ENCODE results near the gene MYO1G. TPM values are rescaled to one million over a fixed set of nuclear protein-coding genes. Genes with fewer than 3 reads are reported as not detected.

Gene MYO1G
- polyA plus RNA-seq, 1 of the 3 experiments (the other 2 are of a cell fraction): 0.05 TPM

DNA sequence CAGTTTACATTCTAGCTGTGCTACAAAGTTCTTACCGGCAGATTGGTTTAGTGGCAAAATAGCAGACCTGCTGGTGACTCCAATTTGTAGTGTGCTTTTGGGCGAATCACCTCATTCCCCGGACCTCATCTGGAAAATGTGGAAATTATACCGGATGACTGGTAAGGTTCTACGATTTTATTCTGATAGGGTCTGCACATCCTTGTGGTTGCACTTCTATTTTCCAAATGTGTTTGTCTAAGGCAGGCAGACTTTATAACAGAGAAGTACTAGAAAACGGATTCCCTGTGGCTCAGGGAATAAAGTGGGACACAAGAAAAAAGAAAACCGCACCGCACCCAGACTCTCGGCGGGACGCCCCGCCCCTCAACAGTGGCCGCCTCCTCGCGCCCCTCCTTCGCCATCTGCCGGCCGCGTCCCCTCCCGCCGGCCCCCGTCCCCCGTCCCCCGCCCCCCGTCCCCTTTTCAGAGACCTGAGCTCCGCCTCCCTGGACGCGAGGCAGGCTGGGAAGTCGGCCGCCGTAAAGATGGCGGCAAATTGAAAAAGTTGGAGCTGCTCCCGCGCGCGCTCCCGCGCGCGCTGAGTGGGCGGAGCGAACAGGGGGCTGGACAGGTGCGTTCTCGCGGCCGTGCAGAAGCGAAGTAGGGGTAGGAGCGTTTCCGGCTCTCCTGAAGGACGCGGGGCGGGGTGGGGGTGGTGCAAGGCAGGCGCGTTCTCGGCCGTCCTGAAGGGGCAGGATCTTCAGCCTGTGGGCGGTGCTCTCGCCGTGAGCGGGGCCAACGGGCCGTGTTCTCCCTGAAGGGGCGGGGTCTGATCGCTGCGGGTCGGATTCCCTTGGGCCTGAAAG is 20.7 kb upstream of the MYO1G start:
- Histone ChIP-seq H3K4me2 (peak overlapping the region; percentile 78), H3K27me3 (ENCODE audit: insufficient read depth) (no peaks in the 10 kb centered on the region), H4K20me1 (ENCODE audit: insufficient read depth) (peaks cover 34% of the 10 kb centered on the region), H3K9me2 (no peaks in the 10 kb centered on the region), H3K27ac (ENCODE audit: low read depth in 2 of 2, low read length in 1 of 2) (peak overlapping the region; percentile 80 to 86), H3K9ac (peak overlapping the region; percentile 75), H3K4me3 (ENCODE audit: low read depth in 2 of 2, low read length in 1 of 2) (peak overlapping the region; percentile 48 to 77), H3K9me3 (no peaks in the 10 kb centered on the region), H3F3A (replicated peaks; ENCODE audit: insufficient read depth) (peaks cover 5% of the 10 kb centered on the region), H3K36me3 (replicated peaks in 1 of 2; ENCODE audit: control insufficient read depth in 1 of 2, insufficient read depth in 2 of 2, low read length in 1 of 2) (no peaks in the 10 kb centered on the region), H3K79me2 (ENCODE audit: insufficient read depth) (peaks cover 41% of the 10 kb centered on the region), H3K4me1 (ENCODE audit: control insufficient read depth in 1 of 2, insufficient read depth in 2 of 2, low read depth in 1 of 2, low read length in 1 of 2) (peaks cover 0 to 10% of the 10 kb centered on the region in 2 experiments; a peak in 3 of 4 replicates), H2AFZ (ENCODE audit: low read depth) (peak overlapping the region; percentile 100)
- TF ChIP-seq MXI1 (IDR thresholded peaks at IDR 0.05; ENCODE audit: low read depth, low read length): peak; percentile 89
- TF ChIP-seq EP300 (IDR thresholded peaks at IDR 0.05; ENCODE audit: borderline replicate concordance in 1 of 2, low read depth in 1 of 2, low read length in 1 of 2): 0 out of 4 replicates have a peak, but pooled peaks of 1 of the 2 experiments have one; percentile 11
- peak; percentile 72 for TF ChIP-seq GABPA (IDR thresholded peaks at IDR 0.05; ENCODE audit: low read depth)
- no peak for TF ChIP-seq TEAD4 (IDR thresholded peaks at IDR 0.05; ENCODE audit: borderline replicate concordance, insufficient read depth)
- TF ChIP-seq RAD21 (IDR thresholded peaks at IDR 0.05; ENCODE audit: low read length): no peak
- TF ChIP-seq YY1 (IDR thresholded peaks at IDR 0.05; ENCODE audit: low read depth): peak; percentile 89
- TF ChIP-seq PBX3 (IDR thresholded peaks at IDR 0.05): peak; percentile 62; the same call in 1 of the 2 replicates
- TF ChIP-seq, protein P1, sequence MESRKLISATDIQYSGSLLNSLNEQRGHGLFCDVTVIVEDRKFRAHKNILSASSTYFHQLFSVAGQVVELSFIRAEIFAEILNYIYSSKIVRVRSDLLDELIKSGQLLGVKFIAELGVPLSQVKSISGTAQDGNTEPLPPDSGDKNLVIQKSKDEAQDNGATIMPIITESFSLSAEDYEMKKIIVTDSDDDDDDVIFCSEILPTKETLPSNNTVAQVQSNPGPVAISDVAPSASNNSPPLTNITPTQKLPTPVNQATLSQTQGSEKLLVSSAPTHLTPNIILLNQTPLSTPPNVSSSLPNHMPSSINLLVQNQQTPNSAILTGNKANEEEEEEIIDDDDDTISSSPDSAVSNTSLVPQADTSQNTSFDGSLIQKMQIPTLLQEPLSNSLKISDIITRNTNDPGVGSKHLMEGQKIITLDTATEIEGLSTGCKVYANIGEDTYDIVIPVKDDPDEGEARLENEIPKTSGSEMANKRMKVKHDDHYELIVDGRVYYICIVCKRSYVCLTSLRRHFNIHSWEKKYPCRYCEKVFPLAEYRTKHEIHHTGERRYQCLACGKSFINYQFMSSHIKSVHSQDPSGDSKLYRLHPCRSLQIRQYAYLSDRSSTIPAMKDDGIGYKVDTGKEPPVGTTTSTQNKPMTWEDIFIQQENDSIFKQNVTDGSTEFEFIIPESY (IDR thresholded peaks at IDR 0.05; ENCODE audit: borderline replicate concordance, low read depth): peak; percentile 94
- peak; percentile 52; the same call in 1 of the 2 replicates for TF ChIP-seq NFIC (IDR thresholded peaks at IDR 0.05; ENCODE audit: borderline replicate concordance)
- TF ChIP-seq TAF1 (IDR thresholded peaks at IDR 0.05; ENCODE audit: borderline replicate concordance, low read depth, low read length): peak; percentile 96
- TF ChIP-seq, protein P2, sequence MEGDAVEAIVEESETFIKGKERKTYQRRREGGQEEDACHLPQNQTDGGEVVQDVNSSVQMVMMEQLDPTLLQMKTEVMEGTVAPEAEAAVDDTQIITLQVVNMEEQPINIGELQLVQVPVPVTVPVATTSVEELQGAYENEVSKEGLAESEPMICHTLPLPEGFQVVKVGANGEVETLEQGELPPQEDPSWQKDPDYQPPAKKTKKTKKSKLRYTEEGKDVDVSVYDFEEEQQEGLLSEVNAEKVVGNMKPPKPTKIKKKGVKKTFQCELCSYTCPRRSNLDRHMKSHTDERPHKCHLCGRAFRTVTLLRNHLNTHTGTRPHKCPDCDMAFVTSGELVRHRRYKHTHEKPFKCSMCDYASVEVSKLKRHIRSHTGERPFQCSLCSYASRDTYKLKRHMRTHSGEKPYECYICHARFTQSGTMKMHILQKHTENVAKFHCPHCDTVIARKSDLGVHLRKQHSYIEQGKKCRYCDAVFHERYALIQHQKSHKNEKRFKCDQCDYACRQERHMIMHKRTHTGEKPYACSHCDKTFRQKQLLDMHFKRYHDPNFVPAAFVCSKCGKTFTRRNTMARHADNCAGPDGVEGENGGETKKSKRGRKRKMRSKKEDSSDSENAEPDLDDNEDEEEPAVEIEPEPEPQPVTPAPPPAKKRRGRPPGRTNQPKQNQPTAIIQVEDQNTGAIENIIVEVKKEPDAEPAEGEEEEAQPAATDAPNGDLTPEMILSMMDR (IDR thresholded peaks at IDR 0.05): no peak
- TF ChIP-seq, protein P3, sequence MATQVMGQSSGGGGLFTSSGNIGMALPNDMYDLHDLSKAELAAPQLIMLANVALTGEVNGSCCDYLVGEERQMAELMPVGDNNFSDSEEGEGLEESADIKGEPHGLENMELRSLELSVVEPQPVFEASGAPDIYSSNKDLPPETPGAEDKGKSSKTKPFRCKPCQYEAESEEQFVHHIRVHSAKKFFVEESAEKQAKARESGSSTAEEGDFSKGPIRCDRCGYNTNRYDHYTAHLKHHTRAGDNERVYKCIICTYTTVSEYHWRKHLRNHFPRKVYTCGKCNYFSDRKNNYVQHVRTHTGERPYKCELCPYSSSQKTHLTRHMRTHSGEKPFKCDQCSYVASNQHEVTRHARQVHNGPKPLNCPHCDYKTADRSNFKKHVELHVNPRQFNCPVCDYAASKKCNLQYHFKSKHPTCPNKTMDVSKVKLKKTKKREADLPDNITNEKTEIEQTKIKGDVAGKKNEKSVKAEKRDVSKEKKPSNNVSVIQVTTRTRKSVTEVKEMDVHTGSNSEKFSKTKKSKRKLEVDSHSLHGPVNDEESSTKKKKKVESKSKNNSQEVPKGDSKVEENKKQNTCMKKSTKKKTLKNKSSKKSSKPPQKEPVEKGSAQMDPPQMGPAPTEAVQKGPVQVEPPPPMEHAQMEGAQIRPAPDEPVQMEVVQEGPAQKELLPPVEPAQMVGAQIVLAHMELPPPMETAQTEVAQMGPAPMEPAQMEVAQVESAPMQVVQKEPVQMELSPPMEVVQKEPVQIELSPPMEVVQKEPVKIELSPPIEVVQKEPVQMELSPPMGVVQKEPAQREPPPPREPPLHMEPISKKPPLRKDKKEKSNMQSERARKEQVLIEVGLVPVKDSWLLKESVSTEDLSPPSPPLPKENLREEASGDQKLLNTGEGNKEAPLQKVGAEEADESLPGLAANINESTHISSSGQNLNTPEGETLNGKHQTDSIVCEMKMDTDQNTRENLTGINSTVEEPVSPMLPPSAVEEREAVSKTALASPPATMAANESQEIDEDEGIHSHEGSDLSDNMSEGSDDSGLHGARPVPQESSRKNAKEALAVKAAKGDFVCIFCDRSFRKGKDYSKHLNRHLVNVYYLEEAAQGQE (IDR thresholded peaks at IDR 0.05; ENCODE audit: low read depth, low read length): no peak; the same call in 1 of the 2 replicates
- no peak for TF ChIP-seq RCOR1 (IDR thresholded peaks at IDR 0.05; ENCODE audit: low read length)
- peak; percentile 96 for TF ChIP-seq SIN3A (IDR thresholded peaks at IDR 0.05; ENCODE audit: borderline replicate concordance, low read depth, low read length)
- TF ChIP-seq RFX5 (IDR thresholded peaks at IDR 0.05; ENCODE audit: low read length): 0 out of 2 replicates have a peak, but pooled peaks have one; percentile 38
- TF ChIP-seq RXRA (IDR thresholded peaks at IDR 0.05; ENCODE audit: borderline replicate concordance, low read depth): no peak
- TF ChIP-seq MAX (IDR thresholded peaks at IDR 0.05; ENCODE audit: low read depth): peak; percentile 74
- peak; percentile 88 for TF ChIP-seq POLR2AphosphoS5 (IDR thresholded peaks at IDR 0.05; ENCODE audit: low read depth, low read length)
- no peak for TF ChIP-seq FOXM1 (IDR thresholded peaks at IDR 0.05; ENCODE audit: low read depth)
- peak; percentile 59; the same call in 1 of the 2 replicates for TF ChIP-seq ELF1 (IDR thresholded peaks at IDR 0.05)
- 0 out of 2 replicates have a peak, but pooled peaks have one; percentile 4 for TF ChIP-seq TCF12 (IDR thresholded peaks at IDR 0.05)
- TF ChIP-seq CHD2 (IDR thresholded peaks at IDR 0.05; ENCODE audit: low read length, partially characterized antibody): peak; percentile 97
- WGBS (ENCODE audit: low lambda C conversion rate): 1% methylated on average over 31 of the region's 66 CpGs
- ChIA-PET CTCF (interaction anchor here (0.7 to 2.5 kb wide), 7 partner anchors 12 to 136 kb away, joined by 3 to 12 read pairs (median 7); partner anchors contain the start of gene TBRG4), POLR2A (interaction anchor here (0.6 to 3.3 kb wide), 5 partner anchors 14 to 112 kb away, joined by 3 to 28 read pairs (median 6); partner anchors contain the start of genes NACAD and TBRG4)
- peak; percentile 99 for DNase-seq
